HG02870 (cell line): ENCODE data around the gene NMT2.
A peak's percentile ranks its signal among the peaks of the same experiment; 100 is the strongest.
"Not testable (repeated sequence)": the region's sequence is repeated elsewhere in the genome, so short reads cannot be mapped to it uniquely, and the experiment has no call there.

Experiments used
- ATAC-seq: cut with Tn5 transposase; IDR thresholded peaks from one replicate; pipeline ENCODE4 v1.9.1; 2021; ENCODE audit warnings: mild to moderate bottlenecking, moderate library complexity; ENCODE audit not compliant: unreplicated experiment

NMT2 gene

DNA sequence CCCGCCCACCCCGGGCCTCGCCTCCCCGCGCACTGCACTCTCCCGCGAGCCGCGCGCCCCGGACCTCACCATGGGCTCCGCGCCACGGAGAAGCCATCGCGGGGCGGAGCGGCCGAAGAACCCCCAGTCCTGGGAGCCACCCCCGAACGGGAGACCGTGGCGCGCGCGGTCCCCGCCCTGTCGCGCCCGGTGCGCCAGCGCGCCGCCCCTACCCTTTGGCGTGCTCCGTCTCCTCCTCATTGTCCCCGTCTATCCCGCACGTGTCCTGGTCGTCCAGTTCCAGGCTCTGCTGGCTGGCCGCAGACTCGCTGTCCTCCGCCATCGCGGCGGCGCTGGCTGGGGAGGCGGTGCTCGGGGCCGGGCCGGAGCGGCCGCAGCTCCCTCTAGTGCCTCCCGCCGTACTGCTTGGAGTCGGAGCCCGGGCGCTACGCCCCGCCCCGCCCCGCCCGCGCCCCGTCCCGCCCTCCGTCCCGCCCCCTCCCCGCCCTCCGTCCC is at the start of gene NMT2:
NMT2 (minus strand) TSS at position 403 of the 495 bp plus-strand sequence; CDS start at position 322, 81 bp downstream.
- peak; percentile 87 for ATAC-seq

GRCh38 chr10:15216700-15217099 is 48.2 kb upstream of the NMT2 start:
- ATAC-seq = no peak

- ATAC-seq = no peak
Observed at GRCh38 chr10:15214237-15214636, 45.7 kb upstream of the NMT2 start.

GRCh38 chr10:15213461-15213861 is 45.0 kb upstream of the NMT2 start:
- ATAC-seq = no peak

DNA sequence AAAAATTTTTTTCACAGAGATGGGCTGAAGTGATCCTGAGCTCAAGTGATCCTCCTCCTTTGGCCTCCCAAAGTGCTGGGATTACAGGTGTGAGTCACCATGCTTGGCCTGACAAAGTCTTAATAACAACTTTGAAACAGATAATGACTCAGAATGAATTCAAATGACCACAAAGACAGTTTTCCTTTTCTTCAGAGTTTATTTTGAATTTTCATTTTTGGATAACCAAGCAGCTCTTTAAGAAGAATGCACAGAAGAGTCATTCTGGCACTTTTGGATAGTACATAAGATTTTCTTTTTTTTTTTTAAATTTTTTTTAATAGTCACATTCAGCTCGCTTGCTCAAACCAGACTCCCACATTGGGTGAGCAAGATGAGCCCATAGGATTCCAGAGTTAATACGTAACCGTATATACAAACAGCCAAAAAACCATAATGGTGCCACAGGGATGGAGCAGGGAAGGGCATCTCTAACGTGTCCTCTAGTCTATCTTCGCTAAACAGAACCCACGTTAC is 43.0 kb upstream of the NMT2 start:
- ATAC-seq = no peak

DNA sequence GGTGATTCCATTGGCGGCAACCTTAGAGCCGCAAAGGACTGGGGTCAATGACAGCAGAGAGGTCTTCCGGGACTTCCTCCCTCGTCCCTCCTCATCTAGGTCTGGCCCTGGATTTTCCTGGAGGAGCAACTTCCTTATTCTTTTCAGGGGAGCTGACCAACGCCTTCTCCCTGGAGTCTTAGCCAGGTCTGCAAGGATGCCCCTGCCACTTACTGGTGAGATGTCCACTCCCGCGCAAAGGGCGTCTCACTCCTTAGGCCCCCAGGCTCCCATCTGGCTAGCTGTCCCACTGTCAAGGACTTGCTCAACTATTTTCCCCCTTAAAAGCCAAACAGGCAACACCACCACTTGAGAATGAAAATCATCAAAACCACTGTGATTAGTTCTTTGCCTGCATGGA is 42.0 kb upstream of the NMT2 start:
- no peak for ATAC-seq

GRCh38 chr10:15209827-15210509 is 41.5 kb upstream of the NMT2 start:
- ATAC-seq = peak; percentile 46

DNA sequence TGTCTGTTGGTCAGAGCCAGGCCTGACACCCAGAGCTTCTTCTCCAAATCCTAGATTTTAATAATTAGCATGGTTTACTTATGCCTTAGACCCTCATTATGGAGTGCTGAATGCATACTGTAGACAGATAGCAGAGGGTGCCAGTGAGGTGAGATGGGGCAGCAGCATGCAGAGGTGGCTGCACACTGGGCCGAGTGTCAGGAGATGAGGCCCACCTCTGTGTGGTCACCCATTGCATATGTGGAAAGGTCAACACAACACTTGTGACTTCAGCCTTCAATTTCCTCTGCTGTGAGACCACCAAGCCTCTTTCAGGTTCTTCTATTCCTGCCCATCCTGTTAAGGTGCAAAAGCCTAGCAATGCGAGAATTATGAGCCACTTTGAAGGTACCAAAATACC is 39.7 kb upstream of the NMT2 start:
- no peak for ATAC-seq

GRCh38 chr10:15207410-15207809 is 38.9 kb upstream of the NMT2 start:
- ATAC-seq = not testable (repeated sequence)

GRCh38 chr10:15202639-15203038 is 34.1 kb upstream of the NMT2 start:
- ATAC-seq = no peak

DNA sequence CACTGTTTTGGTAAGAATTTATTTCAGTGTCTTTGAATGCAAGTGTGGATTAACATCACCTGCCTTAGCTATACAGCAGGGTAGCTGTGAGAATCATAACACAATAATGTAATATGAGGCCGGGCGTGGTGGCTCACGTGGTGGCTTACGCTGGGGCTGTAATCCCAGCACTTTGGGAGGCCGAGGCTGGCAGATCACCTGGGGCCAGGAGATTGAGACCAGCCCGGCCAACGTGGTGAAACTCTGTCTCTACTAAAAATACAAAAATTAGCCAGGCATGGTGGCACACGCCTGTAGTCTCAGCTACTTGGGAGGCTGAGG is 33.8 kb upstream of the NMT2 start:
- not testable (repeated sequence) for ATAC-seq

GRCh38 chr10:15201589-15202300 is 33.3 kb upstream of the NMT2 start:
- no peak for ATAC-seq

- no peak for ATAC-seq
Observed at GRCh38 chr10:15200626-15201025, 32.1 kb upstream of the NMT2 start.

- no peak for ATAC-seq
Observed at GRCh38 chr10:15197911-15198310, 29.4 kb upstream of the NMT2 start.

DNA sequence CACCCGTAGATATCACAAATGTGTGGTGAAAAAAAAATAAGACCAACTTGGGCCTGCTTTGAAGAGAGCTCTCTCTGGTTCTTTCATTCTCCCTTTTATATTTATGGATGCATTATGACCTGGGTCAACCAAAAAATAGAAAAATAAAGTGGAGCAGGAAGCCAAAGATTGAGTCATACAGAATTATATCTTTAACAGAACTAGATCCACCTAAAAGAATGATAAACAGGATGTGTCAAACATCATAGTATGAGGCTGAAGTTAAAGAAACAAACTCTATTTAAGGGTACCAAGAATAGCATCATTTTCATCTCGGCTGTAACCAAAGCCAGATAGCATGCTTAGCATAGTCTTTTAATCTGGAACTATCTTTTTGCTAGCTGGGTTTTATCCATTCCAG is 28.8 kb upstream of the NMT2 start:
- ATAC-seq = no peak

- no peak for ATAC-seq
Observed at GRCh38 chr10:15196021-15196834, 27.7 kb upstream of the NMT2 start.

- no peak for ATAC-seq
Observed at GRCh38 chr10:15189133-15189885, 20.8 kb upstream of the NMT2 start.

- ATAC-seq = no peak
Observed at GRCh38 chr10:15188603-15189002, 20.1 kb upstream of the NMT2 start.

- no peak for ATAC-seq
Observed at GRCh38 chr10:15183689-15184481, 15.4 kb upstream of the NMT2 start.
